Measurements from ENCODE around the gene ST6GAL1. TPM values are rescaled to one million over a fixed set of nuclear protein-coding genes. Genes with fewer than 3 reads are reported as not detected.

Gene ST6GAL1
- total and polyA plus RNA-seq, 12 donors, result 19.5 to 94.7 (median 65.8) TPM

DNA sequence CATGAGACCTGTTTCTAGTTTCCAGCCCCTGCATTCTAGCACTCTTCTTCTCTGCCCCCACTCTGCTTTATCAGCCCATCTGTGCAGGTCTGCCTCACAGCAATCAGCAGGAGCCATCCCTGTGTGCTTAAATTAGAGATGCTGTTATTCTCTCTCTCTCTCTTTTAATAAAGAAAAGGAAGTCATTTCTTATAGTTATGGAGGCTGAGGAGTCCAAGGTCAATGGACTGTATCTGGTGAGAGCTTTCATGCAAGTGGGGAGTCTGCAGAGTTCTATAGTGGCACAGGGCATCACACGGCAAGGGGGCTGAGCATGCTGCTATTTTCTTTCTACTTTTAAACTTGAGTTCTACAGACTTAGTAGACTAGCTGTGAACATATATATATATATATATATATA lies 4.5 kb upstream of the ST6GAL1 start:
- no peaks in the 10 kb centered on the region for H3K27me3 ChIP-seq
- peaks cover 6 to 19% (median 15%) of the 10 kb centered on the region in 9 donors for H3K4me1 ChIP-seq
- H3K36me3 ChIP-seq, result no peaks in the 10 kb centered on the region
- no peak overlapping the region for H3K4me3 ChIP-seq
- intact Hi-C loops (cut with DNase I), result loop anchor here in 4 of 10 donors (5.0 to 10.0 kb wide), 4 partner anchors 69 to 239 kb away; no protein-coding TSS in a partner anchor
- 96 to 100% methylated on average over 1 of the region's 1 CpG for WGBS, 2 donors
- ATAC-seq (no peak), DNase-seq (no peak)
- no peak overlapping the region for H3K27ac ChIP-seq
- TF ChIP-seq, protein P1, sequence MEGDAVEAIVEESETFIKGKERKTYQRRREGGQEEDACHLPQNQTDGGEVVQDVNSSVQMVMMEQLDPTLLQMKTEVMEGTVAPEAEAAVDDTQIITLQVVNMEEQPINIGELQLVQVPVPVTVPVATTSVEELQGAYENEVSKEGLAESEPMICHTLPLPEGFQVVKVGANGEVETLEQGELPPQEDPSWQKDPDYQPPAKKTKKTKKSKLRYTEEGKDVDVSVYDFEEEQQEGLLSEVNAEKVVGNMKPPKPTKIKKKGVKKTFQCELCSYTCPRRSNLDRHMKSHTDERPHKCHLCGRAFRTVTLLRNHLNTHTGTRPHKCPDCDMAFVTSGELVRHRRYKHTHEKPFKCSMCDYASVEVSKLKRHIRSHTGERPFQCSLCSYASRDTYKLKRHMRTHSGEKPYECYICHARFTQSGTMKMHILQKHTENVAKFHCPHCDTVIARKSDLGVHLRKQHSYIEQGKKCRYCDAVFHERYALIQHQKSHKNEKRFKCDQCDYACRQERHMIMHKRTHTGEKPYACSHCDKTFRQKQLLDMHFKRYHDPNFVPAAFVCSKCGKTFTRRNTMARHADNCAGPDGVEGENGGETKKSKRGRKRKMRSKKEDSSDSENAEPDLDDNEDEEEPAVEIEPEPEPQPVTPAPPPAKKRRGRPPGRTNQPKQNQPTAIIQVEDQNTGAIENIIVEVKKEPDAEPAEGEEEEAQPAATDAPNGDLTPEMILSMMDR (IDR thresholded peaks at IDR 0.05), result no peak
- H3K9me3 ChIP-seq, result no peaks in the 10 kb centered on the region

DNA sequence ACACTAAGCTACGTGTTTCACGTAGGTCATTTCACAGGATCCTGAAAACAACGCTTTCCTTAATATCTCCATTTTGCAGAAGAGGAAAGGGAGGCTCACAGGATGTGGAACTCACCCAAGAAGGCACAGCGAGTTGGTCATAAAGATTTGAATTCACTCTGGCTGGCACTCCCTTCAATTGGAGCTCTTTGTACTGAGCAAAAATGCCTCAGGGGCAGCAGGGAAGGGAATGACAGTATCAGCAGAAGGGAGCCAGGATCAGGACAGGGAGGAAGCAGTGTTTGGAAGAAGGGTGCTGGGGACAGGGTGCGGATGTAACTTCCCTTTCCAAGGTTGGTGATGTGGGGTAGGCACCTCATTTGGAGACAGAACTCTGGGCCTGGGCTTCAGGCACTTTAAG lies 1.1 kb upstream of the ST6GAL1 start:
- Histone ChIP-seq H3K27ac (peak overlapping the region in 9 of 10 donors; percentile 91 to 97 (median 96)), H3K36me3 (peaks cover 0 to 8% (median 0%) of the 10 kb centered on the region in 9 donors), H3K4me3 (no peak overlapping the region), H3K4me1 (peaks cover 10 to 50% (median 38%) of the 10 kb centered on the region in 9 donors), H3K27me3 (no peaks in the 10 kb centered on the region), H3K9me3 (no peaks in the 10 kb centered on the region)
- DNase-seq (no peak), ATAC-seq (no peak)
- WGBS, 2 donors, result 65 to 68% methylated on average over 5 of the region's 5 CpGs
- intact Hi-C loops (cut with DNase I), result loop anchor here in 4 of 10 donors (5.0 to 10.0 kb wide), 4 partner anchors 72 to 236 kb away; no protein-coding TSS in a partner anchor
- TF ChIP-seq, protein P1 (IDR thresholded peaks at IDR 0.05), result no peak

DNA sequence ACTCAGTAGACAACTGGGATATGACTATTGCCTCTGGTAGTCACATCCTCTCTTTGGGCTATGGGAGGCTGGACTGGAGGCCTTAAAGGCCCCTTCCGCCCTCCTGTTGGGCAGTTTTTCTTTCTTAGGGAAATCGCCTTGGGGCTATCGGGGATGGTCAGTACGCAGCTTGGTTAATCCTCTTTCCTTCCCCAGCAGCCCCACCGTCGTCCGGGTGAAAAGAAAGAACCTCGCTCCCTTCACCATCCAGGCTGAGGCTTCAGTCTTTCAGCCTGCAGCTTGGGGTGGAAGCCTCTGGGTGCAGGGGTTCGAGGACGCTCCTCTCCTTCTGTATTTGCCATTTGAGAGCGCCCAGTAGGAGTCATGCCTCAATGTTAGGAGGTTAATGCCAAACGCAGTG lies 641 bp upstream of the ST6GAL1 start:
- peaks cover 11 to 52% (median 41%) of the 10 kb centered on the region in 9 donors for H3K4me1 ChIP-seq
- 64 to 75% methylated on average over 12 of the region's 12 CpGs for WGBS, 2 donors

DNA sequence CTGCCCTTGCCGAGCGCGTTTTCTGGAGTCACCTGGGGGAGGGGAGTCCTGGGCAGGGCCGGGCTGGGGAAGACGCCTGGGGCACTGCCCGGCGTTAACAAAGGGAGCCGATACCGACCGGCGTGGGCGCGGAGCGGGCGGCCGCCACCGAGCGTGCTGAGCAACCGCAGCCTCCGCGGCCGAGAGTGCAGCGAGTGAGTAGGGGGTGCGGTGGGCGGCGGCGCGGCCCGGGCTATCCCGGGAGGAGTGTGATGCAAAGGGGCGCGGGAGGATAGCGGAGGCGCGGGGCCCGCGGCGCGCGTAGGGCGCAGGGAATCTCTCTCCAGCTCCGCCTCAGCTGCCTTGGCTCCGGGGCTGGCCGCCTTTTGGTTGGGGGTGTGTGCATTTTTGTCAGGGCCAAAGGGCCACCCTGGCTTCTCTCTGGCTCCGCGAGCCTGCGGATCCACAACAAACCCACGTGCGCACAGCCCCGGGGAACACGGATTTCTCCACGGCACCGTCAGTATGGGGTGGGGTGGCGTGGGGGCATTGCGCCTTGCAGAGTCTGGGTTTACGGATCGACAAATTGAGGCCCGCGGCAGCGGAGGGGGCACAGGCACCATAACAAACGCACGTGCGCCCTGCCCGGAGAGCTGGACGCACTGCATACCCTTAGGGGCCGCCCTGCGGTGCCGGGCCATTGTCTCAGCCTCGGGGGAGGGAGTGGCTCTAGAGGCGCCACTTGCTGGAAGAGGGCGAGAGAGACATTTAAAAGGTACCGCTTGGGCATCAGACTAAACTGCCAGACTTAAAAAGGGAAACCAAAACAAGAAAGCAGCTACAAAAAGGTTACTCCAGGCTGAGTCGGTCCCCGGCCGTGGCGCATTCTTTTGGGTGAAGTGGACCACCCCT lies 560 bp downstream of the ST6GAL1 start:
- DNase-seq (peak; percentile 78 to 79), ATAC-seq (peak; percentile 75 to 92 (median 84))
- 0 to 1% methylated on average over 68 to 76 of the region's 76 CpGs for WGBS, 2 donors
- Histone ChIP-seq H3K9me3 (no peaks in the 10 kb centered on the region), H3K4me3 (peak overlapping the region; percentile 70 to 97 (median 92)), H3K27me3 (no peaks in the 10 kb centered on the region), H3K27ac (peak overlapping the region; percentile 91 to 97 (median 96)), H3K36me3 (peaks cover 0 to 23% (median 3%) of the 10 kb centered on the region in 9 donors), H3K4me1 (peaks cover 11 to 56% (median 44%) of the 10 kb centered on the region in 9 donors)
- intact Hi-C loops (cut with DNase I), result loop anchor here in 6 of 10 donors (2.0 to 10.0 kb wide), 10 partner anchors 44 to 996 kb away; partner anchors contain the start of gene TRA2B (in 1 of the 6)
- TF ChIP-seq, protein P1 (IDR thresholded peaks at IDR 0.05), result peak in 7 of 9 donors; percentile 10 to 48 (median 19)

More for the DNA sequence above, 641 bp upstream of the ST6GAL1 start:
- TF ChIP-seq, protein P1 (IDR thresholded peaks at IDR 0.05), result no peak
- DNase-seq, result no peak
- ATAC-seq, result no peak
- Histone ChIP-seq H3K27me3 (no peaks in the 10 kb centered on the region), H3K9me3 (no peaks in the 10 kb centered on the region), H3K27ac (peak overlapping the region; percentile 8 to 97 (median 96)), H3K36me3 (peaks cover 0 to 11% (median 0%) of the 10 kb centered on the region in 9 donors), H3K4me3 (peak overlapping the region; percentile 70 to 97 (median 92))
- intact Hi-C loops (cut with DNase I), result loop anchor here in 9 of 10 donors (2.0 to 10.0 kb wide), 13 partner anchors 42 to 995 kb away; partner anchors contain the start of gene TRA2B (in 1 of the 9)

All from heart right ventricle (tissue), 16 donors.